Left hindlimb (tissue), 1 donor: ENCODE data around the gene CDC42BPA.
"Not testable (repeated sequence)": the region's sequence is repeated elsewhere in the genome, so short reads cannot be mapped to it uniquely, and the experiment has no call there.

Experiments used
- DNase-seq: peaks from one replicate; pipeline ENCODE4 v3.0.0-alpha.2; 2018

The CDC42BPA gene, protein sequence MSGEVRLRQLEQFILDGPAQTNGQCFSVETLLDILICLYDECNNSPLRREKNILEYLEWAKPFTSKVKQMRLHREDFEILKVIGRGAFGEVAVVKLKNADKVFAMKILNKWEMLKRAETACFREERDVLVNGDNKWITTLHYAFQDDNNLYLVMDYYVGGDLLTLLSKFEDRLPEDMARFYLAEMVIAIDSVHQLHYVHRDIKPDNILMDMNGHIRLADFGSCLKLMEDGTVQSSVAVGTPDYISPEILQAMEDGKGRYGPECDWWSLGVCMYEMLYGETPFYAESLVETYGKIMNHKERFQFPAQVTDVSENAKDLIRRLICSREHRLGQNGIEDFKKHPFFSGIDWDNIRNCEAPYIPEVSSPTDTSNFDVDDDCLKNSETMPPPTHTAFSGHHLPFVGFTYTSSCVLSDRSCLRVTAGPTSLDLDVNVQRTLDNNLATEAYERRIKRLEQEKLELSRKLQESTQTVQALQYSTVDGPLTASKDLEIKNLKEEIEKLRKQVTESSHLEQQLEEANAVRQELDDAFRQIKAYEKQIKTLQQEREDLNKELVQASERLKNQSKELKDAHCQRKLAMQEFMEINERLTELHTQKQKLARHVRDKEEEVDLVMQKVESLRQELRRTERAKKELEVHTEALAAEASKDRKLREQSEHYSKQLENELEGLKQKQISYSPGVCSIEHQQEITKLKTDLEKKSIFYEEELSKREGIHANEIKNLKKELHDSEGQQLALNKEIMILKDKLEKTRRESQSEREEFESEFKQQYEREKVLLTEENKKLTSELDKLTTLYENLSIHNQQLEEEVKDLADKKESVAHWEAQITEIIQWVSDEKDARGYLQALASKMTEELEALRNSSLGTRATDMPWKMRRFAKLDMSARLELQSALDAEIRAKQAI (N-terminal part only)

DNA sequence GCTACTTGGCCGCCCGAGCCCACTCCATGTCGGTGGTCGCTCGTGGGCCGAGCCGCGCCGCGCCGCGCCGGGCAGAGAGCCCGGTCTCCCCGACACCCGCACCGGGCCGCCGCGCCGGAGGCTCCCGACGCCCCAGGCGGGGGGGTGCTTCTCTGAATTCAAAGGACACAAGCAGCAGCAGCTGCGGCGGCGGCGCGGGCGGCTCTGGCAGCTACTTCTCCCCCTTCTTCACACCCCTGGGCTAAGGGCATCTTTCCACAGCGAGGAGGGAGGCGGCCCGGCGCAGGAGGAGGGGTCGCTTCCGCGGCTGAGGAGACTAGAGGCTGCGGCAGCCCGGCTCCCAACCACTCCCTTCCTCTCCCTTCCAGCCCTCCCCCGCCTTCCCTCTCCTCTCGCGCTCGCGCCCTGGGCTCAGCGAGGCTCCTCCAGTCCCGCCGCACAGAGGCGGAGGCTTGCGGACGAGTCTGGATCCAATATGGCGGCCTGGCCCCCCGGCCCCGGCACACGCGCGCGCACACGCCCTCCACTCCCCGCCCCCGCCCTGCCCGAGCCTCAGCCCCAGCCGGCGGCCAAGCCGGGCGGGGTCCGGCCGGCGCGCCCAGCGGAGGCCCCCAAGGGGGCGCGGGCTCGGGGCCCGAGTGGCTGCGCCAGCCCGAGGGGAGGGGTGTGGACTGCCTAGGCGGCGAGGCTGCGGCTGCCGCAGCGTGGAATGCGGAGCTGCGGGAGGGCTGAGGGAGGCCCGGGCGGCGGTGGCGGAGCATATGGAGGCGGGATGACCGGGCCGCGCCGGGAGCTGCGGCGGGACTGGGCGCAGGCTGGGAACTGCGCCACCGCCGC, at the start of gene CDC42BPA:
TSS of gene CDC42BPA (minus strand) at position 477 of the 837 bp plus-strand sequence. CDS start 1,310 bp downstream, outside the sequence.
- peak; percentile 95 for DNase-seq

DNA sequence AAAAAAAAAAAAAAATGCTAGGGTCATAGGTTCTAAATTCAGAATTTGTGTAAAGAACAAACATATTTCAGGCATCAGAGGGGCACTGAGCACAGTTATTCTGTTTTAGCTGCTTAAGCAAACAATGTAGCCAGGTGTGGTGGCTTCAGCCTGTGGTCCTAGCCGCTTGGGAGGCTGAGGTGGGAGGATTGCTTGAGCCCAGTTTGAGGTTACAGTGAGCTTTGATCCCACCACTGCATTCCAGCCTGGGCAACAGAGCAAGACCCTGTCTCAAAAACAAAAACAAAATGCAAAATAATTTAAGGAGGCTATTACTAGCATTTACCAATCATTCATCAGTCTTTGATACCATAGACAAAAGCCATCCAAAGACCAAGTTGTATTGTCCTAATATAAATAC, 49.7 kb upstream of the CDC42BPA start:
- no peak for DNase-seq

DNA sequence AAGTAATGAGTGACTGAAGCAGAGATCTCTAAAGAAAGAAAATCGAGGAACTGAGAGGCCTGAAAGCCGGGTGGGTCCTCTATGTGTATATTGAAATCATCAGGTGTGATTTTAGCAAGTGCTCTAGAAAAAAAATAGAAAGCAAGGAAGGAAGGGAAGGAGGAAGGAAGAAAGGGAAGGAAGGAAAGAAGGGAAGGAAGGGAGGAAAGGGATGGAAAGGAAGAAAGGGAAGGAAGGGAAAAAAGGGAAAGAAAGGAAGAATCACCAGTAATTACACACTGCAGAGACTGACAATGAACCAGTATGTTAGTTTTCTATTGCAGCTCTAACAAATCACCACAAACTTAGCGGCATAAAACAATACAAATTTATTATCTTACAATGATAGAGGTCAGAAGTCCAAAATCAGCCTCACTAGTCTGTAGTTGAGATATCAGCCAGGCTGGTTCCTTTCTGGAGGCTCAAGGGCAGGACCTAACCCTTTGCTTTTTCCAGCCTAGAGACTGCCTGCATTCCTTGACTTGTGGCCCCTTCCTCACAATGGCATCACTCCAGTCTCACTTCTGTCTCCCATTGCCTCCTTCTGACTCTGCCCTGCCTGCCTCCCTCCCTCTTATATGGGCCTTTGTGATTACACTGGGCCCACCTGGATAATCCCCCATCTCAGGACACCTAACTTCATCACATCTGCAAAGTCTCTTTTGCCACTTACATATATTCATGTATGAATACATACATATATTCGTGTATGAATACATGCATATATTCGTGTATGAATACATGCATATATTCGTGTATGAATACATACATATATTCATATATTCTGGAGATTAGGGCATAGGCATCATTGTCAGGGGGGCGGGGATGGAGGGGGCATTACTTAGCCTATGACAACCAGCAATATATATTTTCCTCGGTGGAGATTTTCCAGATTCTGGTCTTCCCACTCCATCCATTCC, 47.5 kb upstream of the CDC42BPA start:
- no peak for DNase-seq

DNA sequence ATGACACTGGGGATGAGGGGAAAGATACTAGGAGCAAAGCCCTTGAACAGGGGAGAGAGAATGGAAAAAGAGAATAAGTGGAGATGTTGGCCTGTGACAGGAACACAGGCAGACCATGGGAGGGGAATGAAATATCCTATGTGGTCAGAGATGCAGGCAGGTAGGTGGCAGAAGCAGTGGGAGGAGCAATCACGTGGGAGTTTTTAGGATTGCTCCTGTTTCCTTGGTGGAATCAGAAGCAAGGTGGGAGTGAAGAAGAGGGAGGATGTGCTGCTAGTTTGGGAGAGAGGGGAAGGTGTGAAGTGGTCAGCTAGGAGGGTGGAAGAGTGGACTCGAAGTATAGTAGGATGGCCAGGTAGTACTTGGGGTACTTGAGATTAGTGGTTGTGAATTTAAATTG, 46.4 kb upstream of the CDC42BPA start:
- no peak for DNase-seq

DNA sequence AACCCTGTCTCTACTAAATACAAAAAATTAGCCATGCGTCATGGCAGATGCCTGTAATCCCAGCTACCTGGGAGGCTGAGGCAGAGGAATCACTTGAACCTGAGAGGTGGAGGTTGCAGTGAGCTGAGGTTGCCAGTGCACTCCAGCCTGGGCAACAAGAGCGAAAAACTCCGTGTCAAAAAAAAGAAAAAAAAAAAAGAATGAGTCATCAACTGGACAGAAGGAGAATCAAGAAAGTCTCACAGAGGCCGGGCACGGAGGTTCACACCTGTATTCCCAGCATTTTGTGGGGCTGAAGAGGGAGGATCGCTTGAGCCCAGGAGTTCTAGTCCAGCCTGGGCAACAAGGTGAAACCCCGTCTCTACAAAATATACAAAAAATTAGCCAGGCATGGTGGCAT, 45.5 kb upstream of the CDC42BPA start:
- no peak for DNase-seq

DNA sequence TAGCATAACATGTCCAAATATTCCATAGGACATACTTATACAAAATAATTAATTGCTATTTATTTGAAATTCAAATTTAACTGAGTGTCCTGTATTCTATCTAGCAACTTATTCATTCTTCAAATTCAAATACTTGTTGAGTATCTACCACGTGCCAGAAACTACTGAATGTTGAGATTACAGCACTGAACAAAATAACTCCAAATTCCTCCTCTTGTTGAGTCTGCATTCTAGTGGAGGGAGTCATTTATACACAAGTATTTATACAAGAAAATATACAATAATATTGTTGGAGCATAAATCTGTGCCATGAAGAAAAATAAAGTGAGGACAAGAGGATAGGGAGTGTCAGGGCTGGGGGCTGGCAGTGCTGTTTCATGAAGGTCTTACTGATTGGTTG, 43.7 kb upstream of the CDC42BPA start:
- DNase-seq: no peak

DNA sequence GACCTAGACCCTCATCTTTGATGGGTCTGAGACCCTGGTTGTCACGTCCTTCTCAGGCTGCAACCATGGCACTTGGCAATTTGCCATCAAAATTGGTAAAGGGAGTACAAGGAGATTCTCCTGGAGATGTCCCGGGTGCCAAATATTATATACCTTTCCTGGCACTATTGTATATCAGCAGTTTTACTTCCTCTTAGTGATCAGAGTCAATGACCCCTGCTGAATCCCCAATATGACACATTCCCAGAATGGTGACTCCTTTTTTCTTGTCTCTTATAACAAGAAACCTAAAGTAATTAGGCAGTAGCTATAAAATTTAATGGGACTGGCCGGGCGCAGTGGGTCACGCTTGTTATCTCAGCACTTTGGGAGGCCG, 39.6 kb upstream of the CDC42BPA start:
- DNase-seq: no peak

DNA sequence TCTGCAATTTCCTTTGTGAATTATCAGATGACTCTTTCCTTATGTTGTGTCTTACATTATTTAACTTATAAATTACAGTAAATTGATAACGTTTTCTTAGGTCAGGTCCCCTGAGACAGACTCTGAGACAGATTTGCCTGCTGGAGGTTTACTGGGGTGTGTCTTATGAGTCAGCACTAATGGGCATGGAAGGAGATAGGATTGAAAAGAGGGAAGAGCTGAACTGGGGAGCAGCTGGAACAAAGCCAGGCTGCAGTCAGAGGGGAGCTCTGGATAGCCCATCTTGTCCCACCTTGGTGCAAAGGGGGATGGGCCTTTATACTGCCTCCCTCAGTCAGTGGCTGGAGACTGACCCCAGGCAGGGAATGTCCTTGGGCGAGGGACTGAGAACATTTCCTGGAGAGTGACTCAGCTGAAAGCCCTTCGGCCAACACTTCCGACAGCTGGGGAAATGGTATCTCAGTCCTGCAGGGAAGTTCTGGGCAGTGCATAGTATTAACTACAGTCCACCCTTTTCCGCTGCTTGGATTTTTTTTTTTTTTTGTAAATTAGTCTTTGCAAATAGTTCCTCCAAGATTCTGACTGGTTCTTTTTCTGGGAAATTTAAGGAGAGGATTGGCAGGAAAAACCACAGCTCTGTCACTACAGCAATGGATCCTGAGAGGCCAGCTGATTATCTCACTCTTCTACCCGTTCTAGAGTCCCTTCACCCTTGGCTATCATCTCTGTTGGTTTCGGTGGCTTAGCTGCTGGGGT, 39.1 kb upstream of the CDC42BPA start:
- DNase-seq: peak; percentile 76

DNA sequence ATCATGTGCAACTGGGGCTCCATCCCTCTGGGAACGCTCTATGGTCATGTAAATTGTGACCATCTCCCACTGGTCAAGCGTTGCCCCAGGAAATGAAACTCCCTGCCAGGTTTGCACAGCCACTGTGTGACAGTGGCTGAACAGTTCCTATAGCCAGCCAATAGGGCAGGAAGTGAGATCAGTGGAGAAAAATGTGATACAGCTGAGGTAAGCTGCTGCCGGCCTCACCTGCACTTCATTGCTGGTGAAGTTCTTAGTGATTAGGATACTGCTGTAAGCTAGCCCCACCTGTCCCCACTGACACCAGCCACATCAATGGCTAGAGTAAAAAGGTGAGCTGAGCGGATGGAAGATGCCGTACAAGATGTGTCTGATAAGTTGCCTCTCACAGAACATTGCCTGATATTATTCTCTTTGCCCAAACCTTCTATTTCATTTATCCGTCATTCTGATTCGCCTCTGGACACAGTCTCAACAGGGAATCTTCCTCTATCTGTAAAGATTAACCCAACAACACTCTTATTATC, 38.4 kb upstream of the CDC42BPA start:
- no peak for DNase-seq

DNA sequence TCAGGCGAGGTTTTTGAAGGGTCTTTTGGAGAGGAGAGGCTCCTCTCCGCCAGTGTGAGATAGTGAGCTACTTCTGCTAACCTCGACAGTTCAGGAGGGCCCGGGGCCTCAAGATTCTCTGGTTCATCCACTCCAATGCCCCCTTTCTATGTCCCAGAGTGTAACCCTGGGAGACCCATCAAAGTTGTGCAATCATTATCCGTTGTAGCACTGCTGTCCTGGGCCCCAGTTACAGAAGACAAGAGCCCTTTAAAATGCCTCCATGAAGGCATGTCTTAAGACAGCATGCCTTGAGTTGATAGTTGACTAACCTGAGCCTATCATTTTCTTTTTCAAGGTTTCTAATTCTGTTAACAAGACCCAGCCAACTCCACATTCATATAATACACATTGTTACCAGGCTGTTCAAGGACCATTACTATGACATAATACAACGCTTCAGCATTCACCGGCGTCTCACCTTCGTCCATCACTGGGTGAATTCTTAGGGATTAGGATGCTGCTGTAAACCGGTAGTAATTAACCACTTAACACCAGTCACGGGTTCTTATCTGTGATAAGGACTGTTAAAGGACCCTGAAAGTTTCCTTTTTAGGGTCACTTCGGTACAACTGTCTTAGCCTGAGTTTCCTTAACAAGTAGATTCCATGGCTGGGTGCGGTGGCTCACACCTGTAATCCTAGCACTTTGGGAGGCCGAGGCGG, 37.4 kb upstream of the CDC42BPA start:
- no peak for DNase-seq

DNA sequence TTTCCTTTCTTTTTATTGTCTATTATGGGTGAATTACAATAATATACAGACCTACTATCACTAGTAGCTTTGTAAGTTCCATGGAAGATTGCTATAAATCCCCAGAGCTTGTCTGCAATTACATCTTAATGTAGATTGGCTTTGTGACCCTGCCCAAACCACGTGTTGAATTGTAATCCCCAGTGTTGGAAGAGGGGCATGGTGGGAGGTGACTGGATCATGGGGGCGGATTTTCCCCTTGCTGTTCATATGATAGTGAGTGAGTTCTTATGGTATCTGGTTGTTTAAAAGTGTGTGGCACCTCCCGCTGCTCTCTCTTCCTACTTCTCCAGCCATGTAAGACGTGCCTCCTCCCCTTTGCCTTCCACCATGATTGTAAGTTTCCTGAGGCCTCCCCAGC, 34.9 kb upstream of the CDC42BPA start:
- DNase-seq: no peak

DNA sequence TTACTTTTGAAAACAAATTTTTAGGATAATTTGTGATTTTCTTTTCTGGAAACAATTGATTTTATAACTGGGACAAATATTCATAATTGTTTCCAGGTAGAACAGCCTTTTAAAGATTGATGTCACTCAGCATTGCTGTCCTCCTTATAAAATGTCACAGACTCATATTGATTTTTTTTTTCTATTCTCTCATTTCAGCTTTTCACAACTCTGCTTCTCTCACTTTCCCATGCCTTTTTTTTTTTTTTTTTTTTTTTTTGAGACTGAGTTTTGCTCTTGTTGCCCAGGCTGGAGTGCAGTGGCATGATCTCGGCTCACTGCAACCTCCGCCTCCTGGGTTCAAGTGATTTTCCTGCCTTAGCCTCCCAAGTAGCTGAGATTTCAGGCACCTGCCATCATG, 33.9 kb upstream of the CDC42BPA start:
- DNase-seq: not testable (repeated sequence)

DNA sequence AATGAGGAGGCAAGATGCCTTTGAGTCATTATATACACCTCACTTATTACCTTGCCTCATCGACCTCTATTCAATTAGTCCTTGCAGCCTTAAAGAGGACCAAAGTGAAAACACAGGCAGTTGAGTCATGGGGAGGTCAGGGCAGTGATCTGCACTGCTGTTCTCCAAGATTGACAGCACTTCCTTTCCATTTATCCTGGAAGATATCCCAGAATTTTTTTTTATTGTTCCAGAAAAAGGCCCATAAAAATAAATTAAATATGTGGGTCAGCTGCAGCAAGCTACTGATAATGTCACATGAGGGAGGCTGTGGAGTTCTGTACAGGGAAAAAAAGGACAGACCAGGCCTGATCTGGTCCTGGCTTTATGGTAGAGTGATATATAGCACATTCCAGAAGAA, 33.2 kb upstream of the CDC42BPA start:
- DNase-seq: no peak

DNA sequence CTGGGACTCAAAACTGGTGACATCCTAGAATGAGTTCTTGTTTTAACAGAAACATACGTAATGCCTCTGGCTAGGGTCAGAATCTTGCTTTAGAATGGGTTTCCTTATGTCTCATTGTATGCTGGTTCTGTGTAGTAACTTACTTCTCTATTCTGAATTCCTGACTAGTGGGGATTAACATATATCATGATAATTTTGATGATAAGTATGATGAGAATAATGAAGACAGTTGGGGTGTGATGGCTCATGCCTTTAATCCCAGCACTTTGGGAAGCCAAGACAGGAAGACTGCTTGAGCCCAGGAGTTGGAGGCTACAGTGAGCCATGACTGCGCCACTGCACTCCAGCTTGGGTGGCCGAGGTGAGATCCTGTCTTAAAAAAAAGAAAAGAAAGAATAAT, 31.7 kb upstream of the CDC42BPA start:
- DNase-seq: no peak

DNA sequence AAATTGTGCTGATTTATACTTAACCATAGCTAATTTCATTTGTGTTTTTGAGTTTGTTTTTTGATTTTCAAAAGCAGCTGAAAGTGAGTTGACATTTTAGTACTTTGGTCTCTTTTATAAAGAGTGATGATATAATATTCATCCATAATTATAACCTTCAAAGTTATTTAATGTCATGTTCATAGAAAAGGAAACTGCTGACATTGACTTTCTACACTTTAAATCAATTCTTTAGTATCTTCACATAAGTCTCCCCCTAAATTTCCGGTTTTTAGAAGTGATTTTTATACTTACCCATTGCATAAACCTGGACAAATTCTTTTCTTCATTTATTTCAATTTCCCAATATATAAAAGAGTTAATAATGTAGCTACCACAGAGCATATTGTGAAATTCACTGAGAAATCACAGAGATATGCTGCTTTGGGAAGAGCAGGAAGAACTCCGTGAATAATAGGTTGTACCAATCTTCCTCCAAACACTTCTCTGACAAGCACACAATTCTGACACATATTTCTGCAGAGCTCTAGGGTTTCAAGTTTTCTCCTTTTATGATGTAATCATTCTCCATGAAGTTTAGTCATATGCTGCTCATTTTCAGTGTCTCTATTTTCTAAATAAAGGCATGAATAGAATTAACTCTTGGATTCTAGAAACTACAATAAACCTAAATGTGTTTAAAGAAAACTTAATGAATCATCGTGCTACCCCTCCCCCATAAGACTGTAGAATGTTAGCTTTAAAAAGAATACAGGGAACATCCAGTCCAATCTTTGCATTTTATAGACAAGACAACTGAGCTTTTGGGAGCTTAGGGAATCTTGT, 25.6 kb upstream of the CDC42BPA start:
- DNase-seq: no peak

DNA sequence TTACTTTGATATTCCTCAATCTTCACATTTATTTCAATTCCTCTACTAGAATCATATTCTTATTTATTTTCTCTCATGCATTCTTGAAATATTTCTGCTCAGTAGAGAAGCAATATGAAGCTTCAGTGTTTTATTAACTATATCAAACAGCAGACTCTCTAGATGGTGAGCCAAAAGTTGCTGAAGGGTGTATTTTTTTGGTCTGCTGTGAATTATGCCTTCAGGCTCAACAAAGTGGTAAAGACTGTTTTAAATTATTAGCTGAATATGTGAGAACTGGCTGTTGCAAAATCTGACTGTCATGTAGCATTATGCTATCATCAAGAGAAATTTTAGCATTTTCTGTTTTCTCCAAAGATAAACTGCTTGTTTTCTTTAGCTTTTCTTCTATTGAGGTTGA, 24.9 kb upstream of the CDC42BPA start:
- no peak for DNase-seq

DNA sequence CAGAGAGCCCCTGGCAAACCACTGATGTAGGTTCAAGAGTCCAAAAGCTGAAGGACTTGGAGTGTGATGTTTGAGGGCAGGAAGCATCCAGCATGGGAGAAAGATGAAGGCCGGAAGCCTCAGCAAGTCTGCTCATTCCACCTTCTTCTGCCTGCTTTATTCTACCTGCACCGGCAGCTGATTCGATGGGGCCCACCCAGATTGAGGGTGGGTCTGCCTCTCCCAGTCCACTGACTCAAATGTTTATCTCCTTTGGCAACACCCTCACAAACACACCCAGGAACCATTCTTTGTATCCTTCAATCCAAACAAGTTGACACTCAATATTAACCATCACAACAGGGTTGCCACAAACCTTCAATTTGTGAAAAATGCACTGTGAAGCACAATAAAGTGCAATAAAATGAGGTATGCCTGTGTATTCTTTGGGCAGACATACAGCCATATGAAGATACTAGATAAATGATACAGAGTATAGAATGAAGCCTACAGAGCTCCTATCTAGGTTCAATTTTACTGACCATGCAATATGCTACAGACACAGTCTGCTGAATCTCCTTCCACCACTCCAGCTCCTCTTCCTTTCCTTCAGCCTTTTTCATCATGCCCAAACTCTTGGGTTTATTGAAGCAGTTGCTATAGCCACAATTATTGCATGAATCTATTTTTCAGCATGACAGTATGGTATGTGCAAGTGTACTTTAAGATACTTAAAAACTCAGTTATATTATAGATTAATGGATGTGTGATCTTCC, 24.0 kb upstream of the CDC42BPA start:
- no peak for DNase-seq

DNA sequence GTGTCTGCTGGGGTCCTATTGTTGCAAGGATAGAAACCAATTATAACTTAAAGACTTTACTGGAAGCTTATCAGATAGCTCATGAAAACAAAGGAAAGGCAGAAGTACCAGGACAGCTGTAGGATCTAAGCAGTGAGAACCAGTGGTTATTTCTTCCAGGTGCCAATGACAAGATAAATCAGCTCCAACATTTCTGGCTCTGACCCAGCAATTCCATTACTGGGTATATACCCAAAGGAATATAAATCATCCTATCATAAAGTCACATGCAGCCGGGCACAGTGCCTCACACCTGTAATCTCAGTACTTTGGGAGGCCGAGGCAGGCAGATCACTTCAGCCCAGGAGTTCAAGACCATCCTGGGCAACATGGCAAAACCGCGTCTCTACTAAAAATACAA, 17.8 kb upstream of the CDC42BPA start:
- DNase-seq: not testable (repeated sequence)
